MV-4-11 (cell line): Measurements from ENCODE around the gene CASQ2.

Experiments
- DNase-seq: peaks from one replicate; lab custom pipeline; 2025; lab: John Stamatoyannopoulos, UW

The CASQ2 gene

GRCh38 chr1:115768549-115768948, at the start of gene CASQ2:
CASQ2 (minus strand) TSS chr1:115768714; CDS start chr1:115768541, 173 bp downstream.
- no peak for DNase-seq

DNA sequence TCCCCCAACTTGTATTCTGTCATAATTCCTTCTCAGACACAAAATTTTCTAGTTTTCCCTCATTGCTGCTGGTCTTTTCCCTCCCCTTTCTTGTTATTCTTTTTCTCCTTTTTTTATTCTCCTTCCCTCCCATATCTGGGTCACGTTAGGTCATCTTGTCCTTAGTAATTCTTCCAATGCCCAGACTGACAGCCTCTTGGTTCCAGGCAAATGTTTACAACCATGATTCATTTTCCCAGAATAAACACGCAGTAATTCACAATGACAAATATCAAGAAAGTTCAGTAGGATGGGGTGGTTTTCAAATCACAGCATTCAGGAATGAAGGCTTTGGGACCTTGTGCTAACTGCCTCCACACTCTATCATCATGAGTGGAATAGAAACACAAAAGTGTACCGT, 47.2 kb upstream of the CASQ2 start:
- DNase-seq = no peak

DNA sequence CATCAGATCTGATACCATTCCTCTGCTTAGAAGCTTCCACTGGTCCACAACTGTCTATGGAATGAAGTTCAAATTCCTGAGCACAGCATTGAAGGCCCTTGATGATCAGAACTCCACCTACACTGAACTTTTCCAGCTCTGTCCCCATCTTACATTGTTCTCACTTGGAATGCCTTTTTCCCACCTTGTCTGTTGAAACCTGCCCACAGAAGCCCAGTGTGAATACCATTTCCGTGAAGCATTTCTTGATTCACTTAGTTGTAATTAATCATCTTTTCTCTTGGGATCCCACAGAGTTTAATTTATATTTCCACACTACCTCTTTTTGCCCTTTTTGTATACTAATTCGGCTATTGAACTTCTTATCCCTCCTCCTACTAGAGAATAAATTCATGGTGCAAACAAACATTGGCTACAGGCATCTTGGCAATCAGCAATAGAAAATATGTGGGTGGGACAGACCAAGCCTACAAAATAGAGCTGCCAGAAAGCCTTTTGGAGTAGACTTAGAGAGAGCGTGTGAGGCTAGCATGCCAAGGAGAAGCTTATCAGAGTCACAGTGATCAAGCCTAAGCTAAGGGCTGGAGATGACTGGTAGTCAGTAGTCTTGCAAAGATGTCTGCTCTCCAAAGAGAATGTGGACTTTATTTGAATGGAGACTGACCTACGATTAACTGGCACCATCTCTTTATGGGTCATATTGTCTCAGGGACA, 46.3 kb upstream of the CASQ2 start:
- no peak for DNase-seq

- peak; percentile 23 for DNase-seq
These were observed 45.2 kb upstream of the CASQ2 start for GRCh38 chr1:115813727-115814126.

DNA sequence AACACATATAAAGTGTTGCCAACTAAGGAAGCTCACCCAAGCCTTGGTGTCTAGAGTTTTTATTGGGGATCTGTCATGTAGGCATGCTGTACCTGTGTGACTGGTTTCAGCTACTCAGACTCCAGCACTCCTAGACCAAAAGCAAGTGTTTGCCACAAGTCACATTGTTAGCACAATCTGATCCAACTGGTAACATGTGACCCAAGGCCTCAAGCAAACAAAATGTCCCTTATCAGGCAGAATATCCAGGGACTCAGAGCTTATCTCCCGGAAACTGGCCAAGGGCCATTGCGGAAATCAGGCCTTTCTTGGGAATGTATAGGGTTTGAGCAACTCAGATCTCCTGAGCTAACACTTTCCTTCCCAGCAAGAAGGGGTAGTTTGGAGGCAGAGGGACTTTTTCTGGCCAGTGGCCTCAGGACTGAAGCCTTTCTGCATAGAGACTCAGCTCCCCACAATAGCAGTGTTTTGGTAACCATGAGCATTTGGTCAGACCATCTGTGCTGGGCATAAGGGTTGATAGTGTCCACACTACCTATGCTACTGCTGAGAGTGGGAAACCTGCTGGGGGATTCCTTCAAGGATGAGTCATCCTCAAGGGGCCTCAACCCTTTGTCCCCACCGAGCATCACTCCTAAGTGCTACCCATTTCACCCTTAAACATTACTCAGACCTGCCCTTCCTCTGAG, 42.8 kb upstream of the CASQ2 start:
- no peak for DNase-seq

- DNase-seq = no peak
These were observed 42.1 kb upstream of the CASQ2 start for GRCh38 chr1:115810609-115811008.

- DNase-seq = no peak
These were observed 41.3 kb upstream of the CASQ2 start for GRCh38 chr1:115809847-115810246.

DNA sequence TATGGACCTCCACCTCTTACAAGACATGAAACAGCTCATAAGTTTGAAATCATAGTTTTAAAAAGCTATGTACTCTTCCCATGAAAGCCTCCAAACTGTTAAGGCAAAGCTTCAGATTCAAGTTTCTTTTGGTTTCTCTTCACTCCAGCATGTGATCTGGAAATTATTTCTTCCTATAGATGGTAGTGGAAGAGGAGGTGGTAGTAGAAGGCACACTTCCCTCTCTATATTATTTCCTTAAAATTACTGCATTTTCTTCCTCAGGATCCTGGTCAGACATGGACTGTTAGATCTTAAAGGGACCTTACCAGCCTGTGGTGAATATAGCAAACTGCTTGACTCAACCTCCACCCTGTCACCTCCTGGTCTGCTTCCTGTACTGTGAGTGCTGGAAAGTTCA, 40.6 kb upstream of the CASQ2 start:
- no peak for DNase-seq

- DNase-seq = peak; percentile 66
These were observed 39.2 kb upstream of the CASQ2 start for GRCh38 chr1:115807723-115808122.

GRCh38 chr1:115805597-115805996, 37.1 kb upstream of the CASQ2 start:
- no peak for DNase-seq

DNA sequence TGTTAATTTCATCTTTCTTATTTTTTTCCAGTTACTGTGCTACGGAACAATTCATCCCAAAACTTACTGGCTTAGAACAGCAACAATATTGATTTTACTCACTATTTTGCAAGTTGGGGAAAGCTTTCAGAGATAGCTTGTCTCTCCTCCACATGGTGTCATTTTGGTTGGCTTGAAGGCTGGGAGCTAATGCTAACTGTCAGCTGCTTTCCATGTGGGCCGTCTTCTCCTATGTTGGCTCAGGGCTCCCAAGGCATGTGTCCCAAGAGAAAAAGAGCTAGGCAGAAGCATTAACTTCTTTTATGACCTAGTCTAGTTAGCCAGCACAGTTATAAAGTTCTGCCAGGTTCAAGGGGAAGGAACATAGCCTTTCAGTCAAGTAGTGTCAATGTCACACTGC, 33.9 kb upstream of the CASQ2 start:
- DNase-seq = no peak

- no peak for DNase-seq
These were observed 29.0 kb upstream of the CASQ2 start for GRCh38 chr1:115797486-115797885.

DNA sequence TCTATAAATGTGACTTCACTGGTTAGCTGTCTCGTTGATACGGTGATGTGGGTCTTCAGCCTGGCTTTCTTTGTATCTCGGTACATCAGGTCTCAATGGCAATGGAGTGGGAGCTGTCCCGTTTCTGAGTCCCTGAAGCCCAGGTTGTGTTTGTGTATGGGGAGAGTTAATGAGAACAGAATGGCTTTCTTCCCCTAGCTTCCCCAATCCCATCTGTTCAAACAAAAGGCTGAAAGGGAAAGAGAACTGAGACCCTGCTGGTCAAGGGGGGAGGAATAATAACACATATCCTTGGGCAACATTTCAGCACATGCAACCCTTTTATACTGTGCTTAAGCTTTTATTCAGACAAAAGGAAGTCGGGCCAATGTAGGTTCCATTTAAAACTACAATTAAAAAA, 28.4 kb upstream of the CASQ2 start:
- no peak for DNase-seq

DNA sequence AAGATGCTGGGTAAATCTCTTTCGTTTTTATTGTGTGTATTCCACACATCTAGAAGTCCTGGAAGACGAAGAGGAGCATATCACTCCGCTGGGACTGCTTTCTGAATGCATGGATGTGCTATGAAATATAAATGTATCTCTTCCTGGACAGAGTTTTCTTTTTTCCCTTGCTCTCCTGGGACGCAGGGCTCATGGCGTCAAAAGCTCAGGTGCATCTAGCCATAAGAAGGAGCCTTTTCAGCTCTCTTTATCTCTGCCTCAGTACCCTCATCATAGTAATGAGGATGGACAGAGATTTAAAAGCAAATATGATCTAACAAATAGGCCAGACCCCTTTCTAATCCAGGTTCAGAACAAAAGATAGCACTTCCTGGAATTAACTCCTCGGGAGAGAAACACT, 27.5 kb upstream of the CASQ2 start:
- no peak for DNase-seq

DNA sequence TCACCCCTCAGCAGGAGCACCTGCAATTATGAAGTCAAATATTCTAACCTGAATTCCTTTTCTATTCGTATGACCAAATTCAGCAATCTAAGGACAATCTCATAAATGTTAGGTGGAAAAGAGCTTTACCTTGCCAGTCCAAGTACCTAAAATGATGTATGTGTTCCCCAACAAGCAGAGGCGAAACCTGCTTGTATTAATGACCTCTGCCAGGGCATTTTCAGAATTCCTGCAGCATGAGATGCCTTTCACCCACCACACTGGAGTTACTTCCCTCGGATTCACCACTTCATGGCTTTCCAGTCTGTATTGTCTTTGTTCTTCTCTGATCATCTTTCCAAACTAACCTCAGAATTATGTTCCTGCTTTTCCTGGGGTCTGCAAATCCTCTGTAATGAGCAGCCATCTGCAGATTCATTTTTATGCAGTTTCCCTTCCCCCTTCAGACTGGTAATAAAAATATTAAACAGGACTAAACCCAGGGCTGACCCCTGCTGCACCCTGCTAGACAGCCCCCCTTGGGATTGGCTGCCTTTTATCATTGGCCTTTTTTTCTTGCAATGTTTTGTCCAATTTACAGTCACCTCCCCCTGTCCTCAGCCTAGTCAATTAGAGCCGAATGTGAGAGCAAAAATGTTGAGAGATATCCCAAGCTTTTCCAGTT, 26.6 kb upstream of the CASQ2 start:
- DNase-seq = no peak

GRCh38 chr1:115793162-115793561, 24.6 kb upstream of the CASQ2 start:
- DNase-seq = no peak

DNA sequence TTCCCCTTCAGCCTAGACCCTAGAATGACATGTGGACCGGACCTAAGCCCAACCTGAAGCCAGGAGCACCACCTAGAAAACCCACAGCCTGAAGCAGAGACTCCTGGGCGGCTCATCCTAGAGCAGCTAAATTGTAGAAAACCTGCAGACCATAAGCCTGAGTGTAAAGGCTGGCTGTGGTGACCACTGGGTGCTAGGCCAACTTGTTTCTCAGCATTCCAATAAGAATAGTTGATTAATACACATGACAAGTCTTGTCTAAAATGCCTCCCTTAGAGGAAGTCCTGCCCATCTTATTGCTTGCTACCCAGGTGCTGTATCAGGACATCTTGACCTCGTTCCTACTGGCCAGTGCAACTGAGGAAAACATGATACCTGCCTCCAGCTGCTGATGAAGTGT, 23.3 kb upstream of the CASQ2 start:
- DNase-seq = no peak

- no peak for DNase-seq
These were observed 22.3 kb upstream of the CASQ2 start for GRCh38 chr1:115790846-115791245.

GRCh38 chr1:115790356-115790755, 21.8 kb upstream of the CASQ2 start:
- DNase-seq = no peak

DNA sequence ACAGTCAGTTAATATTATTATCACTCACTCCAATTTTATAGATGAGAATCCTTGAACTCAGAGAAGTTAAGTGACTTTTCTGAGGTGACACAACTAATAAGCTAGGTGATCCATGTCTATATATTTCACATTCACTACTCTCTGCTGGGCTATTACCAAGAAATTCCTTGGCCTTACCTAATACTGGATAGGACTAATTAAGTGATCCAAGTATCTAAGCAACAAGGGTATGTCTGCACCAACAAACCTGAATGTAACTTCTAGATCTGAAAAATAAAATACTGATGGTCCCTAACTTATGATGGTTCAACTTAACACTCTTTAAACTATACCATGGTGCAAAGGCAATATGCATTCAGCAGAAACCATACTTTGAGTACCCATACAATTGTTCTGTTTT, 14.8 kb upstream of the CASQ2 start:
- no peak for DNase-seq

DNA sequence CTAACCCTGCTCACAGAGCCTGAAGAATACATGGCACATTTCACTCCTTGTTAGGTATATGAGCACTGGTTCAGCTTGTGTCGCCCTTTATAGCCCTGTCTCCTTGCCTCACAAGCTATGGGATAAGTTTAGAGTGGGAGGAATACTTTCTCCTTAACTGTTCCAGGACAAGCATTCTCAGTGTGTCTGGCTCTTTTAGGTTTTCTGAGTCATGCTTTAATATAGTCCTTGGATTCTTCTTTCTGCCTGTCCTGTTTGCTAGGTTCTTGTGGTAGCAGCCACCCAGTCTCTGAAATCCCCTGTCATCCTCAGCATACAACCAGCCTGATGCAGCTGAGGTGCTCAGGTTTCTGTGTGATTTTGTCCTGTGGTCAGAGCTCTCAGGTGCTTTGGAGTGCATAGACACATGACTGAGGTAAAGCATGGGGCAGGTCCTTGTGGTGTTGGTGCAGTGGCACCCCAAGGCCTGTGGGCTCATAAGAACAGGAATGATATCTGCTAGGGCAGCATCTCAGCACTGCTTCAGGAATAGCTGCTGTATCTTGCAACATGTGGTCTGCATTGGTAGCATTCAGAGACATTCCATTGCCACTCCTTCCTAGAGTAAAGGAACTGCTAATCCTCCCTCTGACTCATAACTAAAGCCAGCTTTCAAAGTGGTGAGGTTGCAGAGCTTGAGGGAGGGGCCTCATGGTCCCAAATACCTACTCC, 14.2 kb upstream of the CASQ2 start:
- DNase-seq = peak; percentile 54

DNA sequence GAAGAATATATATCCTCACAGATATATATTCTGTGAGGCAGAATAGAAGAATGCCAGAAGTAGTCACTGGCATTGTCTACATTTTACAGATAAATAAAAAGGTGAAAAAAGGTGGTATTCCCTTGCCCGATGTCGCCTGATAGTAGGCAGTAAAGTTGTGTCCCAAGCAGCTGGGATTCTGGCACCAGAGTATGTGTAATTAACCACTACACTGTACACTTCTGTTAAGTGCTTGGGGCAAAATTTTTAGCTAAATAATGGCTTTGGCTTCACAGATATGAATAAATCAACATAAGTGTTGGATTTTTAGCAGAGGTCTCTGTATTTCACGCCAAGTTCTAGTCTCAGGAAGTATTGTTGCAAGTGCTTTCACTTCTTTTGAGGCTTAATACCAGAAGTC, 13.3 kb upstream of the CASQ2 start:
- DNase-seq = no peak

GRCh38 chr1:115781343-115781742, 12.8 kb upstream of the CASQ2 start:
- peak; percentile 58 for DNase-seq
